OCI-LY7 (cell line): ENCODE data around the gene ELFN1. TPM values are rescaled to one million over a fixed set of nuclear protein-coding genes. Genes with fewer than 3 reads are reported as not detected.

Experiments used
- BruUV-seq: library from RNA; stranded (reverse); fragments of 400-500 nt; replicated peaks from 2 replicates; lab custom pipeline; 2021; lab: Mats Ljungman, UMichigan
- CTCF ChIA-PET: fragments of 300-600 bp; sonication (Branson Sonifier 250); formaldehyde crosslinking; loops from one replicate; lab custom pipeline; 2022; ENCODE audit warnings: antibody characterized with exemption; ENCODE audit not compliant: unreplicated experiment; lab: Charles Lee
- POLR2A ChIA-PET: fragments of 300-600 bp; sonication (Branson Sonifier 250); formaldehyde crosslinking; loops from one replicate; lab custom pipeline; 2022; ENCODE audit warnings: antibody characterized with exemption; lab: Charles Lee
- DNase-seq: peaks from one replicate; pipeline ENCODE4 v3.0.0-alpha.2; 2015; ENCODE audit warnings: low spot score
- H2AFZ ChIP-seq: fragments of 200-600 bp; sonication (generic), shearing (Covaris generic); 2 replicates; pipeline ENCODE4 v1.6.1; 2014; ENCODE audit warnings: mild to moderate bottlenecking, antibody characterized with exemption, low read length, moderate library complexity
- H3K27ac ChIP-seq: fragments of 200-600 bp; sonication (generic); 2 replicates; pipeline ENCODE4 v1.5.1; 2014; ENCODE audit warnings: mixed run types, low read depth, mild to moderate bottlenecking, moderate library complexity, low read length, inconsistent platforms; ENCODE audit not compliant: poor library complexity, severe bottlenecking
- H3K36me3 ChIP-seq: fragments of 200-600 bp; sonication (generic); 2 replicates; pipeline ENCODE4 v1.6.1; 2014; ENCODE audit warnings: mild to moderate bottlenecking, antibody characterized with exemption, low read length, moderate library complexity, mixed read lengths; ENCODE audit not compliant: insufficient read depth
- H3K4me1 ChIP-seq: fragments of 200-600 bp; sonication (generic); 2 replicates; pipeline ENCODE4 v1.5.1; 2014; ENCODE audit warnings: mild to moderate bottlenecking, low read length; ENCODE audit not compliant: insufficient read depth, poor library complexity, severe bottlenecking
- H3K4me2 ChIP-seq: fragments of 200-600 bp; sonication (generic); 2 replicates; pipeline ENCODE4 v1.6.1; 2014; ENCODE audit warnings: mild to moderate bottlenecking, low read length
- H3K4me3 ChIP-seq: fragments of 200-600 bp; sonication (generic); 2 replicates; pipeline ENCODE4 v1.5.1; 2014; ENCODE audit warnings: mild to moderate bottlenecking, low read depth, low read length; ENCODE audit not compliant: poor library complexity, severe bottlenecking
- H3K79me2 ChIP-seq: fragments of 200-600 bp; sonication (generic); 2 replicates; pipeline ENCODE4 v1.6.1; 2016; ENCODE audit warnings: low read depth, mild to moderate bottlenecking, low read length, moderate library complexity, mixed read lengths; ENCODE audit not compliant: insufficient read depth
- H3K9me2 ChIP-seq: fragments of 200-600 bp; sonication (generic); 2 replicates; pipeline ENCODE4 v1.6.1; 2016; ENCODE audit warnings: mild to moderate bottlenecking, low read length, mixed read lengths; ENCODE audit not compliant: insufficient read depth
- H3K9me3 ChIP-seq: fragments of 200-600 bp; sonication (generic); 2 replicates; pipeline ENCODE4 v1.6.1; 2014; ENCODE audit warnings: mild to moderate bottlenecking, mixed run types, low read length, mixed read lengths
- H4K20me1 ChIP-seq: fragments of 200-600 bp; sonication (generic); 2 replicates; pipeline ENCODE4 v1.6.1; 2014; ENCODE audit warnings: mild to moderate bottlenecking, antibody characterized with exemption, low read length, moderate library complexity, mixed read lengths; ENCODE audit not compliant: insufficient read depth
- CTCF ChIP-seq: fragments of 200-600 bp; sonication (generic); conservative IDR thresholded peaks from 2 replicates; pipeline ENCODE4 v1.5.1; 2014; ENCODE audit warnings: mild to moderate bottlenecking, antibody characterized with exemption, low read length, moderate library complexity, mixed read lengths
- EZH2phosphoT487 ChIP-seq: fragments of 200-600 bp; sonication (generic); IDR thresholded peaks from 2 replicates; pipeline ENCODE4 v1.6.1; 2018; ENCODE audit warnings: low read depth, borderline replicate concordance, mild to moderate bottlenecking, mixed run types, antibody characterized with exemption, low read length, moderate library complexity, mixed read lengths
- intact Hi-C: fragments of 100-400 bp; cut with micrococcal nuclease; formaldehyde crosslinking; loops from one replicate; pipeline ENCODE4 v1.10.0; 2022; ENCODE audit not compliant: unreplicated experiment
- total RNA-seq, 2 experiments: library from RNA; depleted of rRNA in 1 of 2; stranded (reverse); fragments of >200 nt in 1 of 2; shearing (Covaris generic) in 1 of 2; gene quantifications; 2 replicates each; pipeline ENCODE4 v1.2.3, GENCODE V29; 2014 to 2022

Gene ELFN1
- total RNA-seq, 2 experiments from 2014 or later = not detected

GRCh38 chr7:1727812-1728570, 57.9 kb downstream of the ELFN1 start:
- no peak overlapping the region for H3K4me3 ChIP-seq
- no peaks in the 10 kb centered on the region for H3K36me3 ChIP-seq
- H4K20me1 ChIP-seq = no peaks in the 10 kb centered on the region
- TF ChIP-seq CTCF (no peak), EZH2phosphoT487 (no peak)
- no peaks in the 10 kb centered on the region for H3K9me2 ChIP-seq
- no peaks in the 10 kb centered on the region for H3K79me2 ChIP-seq
- CTCF ChIA-PET = no interaction called here
- BruUV-seq = no TSS peak
- no peaks in the 10 kb centered on the region for H3K4me1 ChIP-seq
- no peaks in the 10 kb centered on the region for H3K9me3 ChIP-seq
- DNase-seq = no peak
- no peak overlapping the region for H3K27ac ChIP-seq
- POLR2A ChIA-PET = no interaction called here
- no peak overlapping the region for H3K4me2 ChIP-seq
- H2AFZ ChIP-seq = no peak overlapping the region
- intact Hi-C loops = no loop called here

DNA sequence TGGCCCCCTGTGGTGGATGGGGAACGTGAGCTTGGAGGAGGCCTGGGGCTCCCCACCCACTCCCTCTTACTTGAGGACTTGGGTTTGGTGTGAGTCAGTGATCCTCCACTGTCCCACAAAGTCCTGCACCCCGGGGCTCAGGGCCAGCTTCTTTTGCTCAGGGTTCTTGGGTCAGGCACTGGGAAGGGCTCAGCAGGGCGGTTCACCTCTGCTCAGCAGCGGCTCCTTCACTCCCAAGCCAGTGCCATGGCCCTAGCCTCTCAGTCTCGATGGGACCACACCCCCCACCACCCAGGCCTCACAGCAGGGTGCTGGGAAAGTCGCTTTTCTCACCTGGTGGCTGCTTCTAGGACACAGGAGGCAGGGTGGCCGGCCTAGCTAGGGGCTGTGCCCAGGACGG, 59.1 kb downstream of the ELFN1 start:
- ChIA-PET POLR2A (no interaction called here), CTCF (no interaction called here)
- Histone ChIP-seq H4K20me1 (no peaks in the 10 kb centered on the region), H3K4me3 (no peak overlapping the region), H3K79me2 (no peaks in the 10 kb centered on the region), H3K9me3 (no peaks in the 10 kb centered on the region), H3K9me2 (no peaks in the 10 kb centered on the region), H3K36me3 (no peaks in the 10 kb centered on the region), H2AFZ (no peak overlapping the region), H3K4me1 (no peaks in the 10 kb centered on the region), H3K4me2 (no peak overlapping the region), H3K27ac (no peak overlapping the region)
- intact Hi-C loops = no loop called here
- no peak for DNase-seq
- no TSS peak for BruUV-seq
- TF ChIP-seq EZH2phosphoT487 = no peak
- no peak for TF ChIP-seq CTCF

DNA sequence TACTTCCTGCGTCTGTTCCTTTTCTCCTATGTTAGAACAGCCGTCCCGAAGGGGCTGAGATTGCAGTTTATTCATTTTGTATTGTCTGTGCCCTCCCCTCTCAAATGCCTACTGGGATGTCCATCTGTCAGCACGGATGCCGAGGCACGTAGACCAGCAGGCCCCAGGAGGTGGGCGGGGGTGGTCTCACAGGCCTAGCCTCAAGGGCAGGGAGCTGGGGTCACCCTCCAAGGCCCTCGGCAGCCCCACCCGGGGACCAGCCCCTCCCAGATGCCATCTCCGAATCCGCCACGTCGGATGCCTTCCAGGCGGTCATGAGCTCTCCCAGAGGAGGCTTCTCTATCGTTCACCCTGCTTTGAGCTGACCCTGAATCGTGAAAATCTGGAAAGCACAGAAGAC, 59.7 kb downstream of the ELFN1 start:
- Histone ChIP-seq H4K20me1 (no peaks in the 10 kb centered on the region), H3K4me2 (no peak overlapping the region), H3K9me3 (no peaks in the 10 kb centered on the region), H2AFZ (no peak overlapping the region), H3K79me2 (no peaks in the 10 kb centered on the region), H3K4me3 (no peak overlapping the region), H3K36me3 (no peaks in the 10 kb centered on the region), H3K4me1 (no peaks in the 10 kb centered on the region), H3K9me2 (no peaks in the 10 kb centered on the region), H3K27ac (no peak overlapping the region)
- ChIA-PET CTCF (no interaction called here), POLR2A (no interaction called here)
- intact Hi-C loops = no loop called here
- no TSS peak for BruUV-seq
- no peak for DNase-seq
- no peak for TF ChIP-seq CTCF
- no peak for TF ChIP-seq EZH2phosphoT487
